ENCODE data around the gene CDC27. TPM values are rescaled to one million over a fixed set of nuclear protein-coding genes. Genes with fewer than 3 reads are reported as not detected.

The CDC27 gene
- total RNA-seq, 1 experiment from 2014 or later = 83.3 TPM

GRCh38 chr17:47085736-47086135 lies 103.4 kb downstream of the CDC27 start:
- ATAC-seq = no peak
- Mint-ChIP-seq H3K9me3 (no peaks in the 10 kb centered on the region), H3K4me1 (no peaks in the 10 kb centered on the region), H3K27me3 (ENCODE audit: low read depth) (no peaks in the 10 kb centered on the region), H3K27ac (no peak overlapping the region), H3K36me3 (peaks cover under 1% of the 10 kb centered on the region; the same call in 1 of the 2 replicates), H3K4me3 (no peak overlapping the region)
- POLR2A ChIA-PET = interaction anchor here (0.6 kb wide), 1 partner anchor 79 kb away, joined by 4 read pairs; no protein-coding TSS in a partner anchor
- no peak for DNase-seq (ENCODE audit: low spot score)
- TF ChIP-seq EMX1 (CRISPR knock-in tag; IDR thresholded peaks at IDR 0.05) (no peak), JAZF1 (CRISPR knock-in tag; IDR thresholded peaks at IDR 0.05) (no peak)
- CTCF ChIA-PET = interaction anchor here (0.6 to 1.1 kb wide), 3 partner anchors 143 to 260 kb away, joined by 3 to 5 read pairs (median 4); no protein-coding TSS in a partner anchor

- no peaks in the 10 kb centered on the region for H3K27me3 Mint-ChIP-seq (ENCODE audit: low read depth)
- ChIA-PET CTCF (no interaction called here), POLR2A (no interaction called here)
- DNase-seq (ENCODE audit: low spot score) (no peak), ATAC-seq (no peak)
- H3K4me3 Mint-ChIP-seq = no peak overlapping the region
- TF ChIP-seq SP1 (CRISPR knock-in tag; conservative IDR thresholded peaks at IDR 0.05) = no peak
- TF ChIP-seq E2F1 (CRISPR knock-in tag; IDR thresholded peaks at IDR 0.05) = no peak
- TF ChIP-seq NFATC4 (CRISPR knock-in tag; IDR thresholded peaks at IDR 0.05) = no peak
- no peak for TF ChIP-seq FOXK1 (CRISPR knock-in tag; IDR thresholded peaks at IDR 0.05)
- no peak for TF ChIP-seq SMAD3 (CRISPR knock-in tag; IDR thresholded peaks at IDR 0.05; ENCODE audit: borderline replicate concordance)
- no peak for TF ChIP-seq NFE2L1 (CRISPR knock-in tag; IDR thresholded peaks at IDR 0.05)
- TF ChIP-seq GRHL2 (CRISPR knock-in tag; IDR thresholded peaks at IDR 0.05; ENCODE audit: insufficient replicate concordance, severe bottlenecking) = no peak
- TF ChIP-seq ZNF232 (CRISPR knock-in tag; IDR thresholded peaks at IDR 0.05) = no peak
- no peak for TF ChIP-seq ZNF396 (CRISPR knock-in tag; IDR thresholded peaks at IDR 0.05; ENCODE audit: borderline replicate concordance)
- no peak for TF ChIP-seq MXD4 (CRISPR knock-in tag; IDR thresholded peaks at IDR 0.05; ENCODE audit: borderline replicate concordance)
- TF ChIP-seq HMGA2 (CRISPR knock-in tag; IDR thresholded peaks at IDR 0.05) = no peak
- TF ChIP-seq ELF4 (CRISPR knock-in tag; IDR thresholded peaks at IDR 0.05; ENCODE audit: low read depth) = no peak
- TF ChIP-seq MAX (CRISPR knock-in tag; IDR thresholded peaks at IDR 0.05) = no peak
- no peak for TF ChIP-seq FOXP4 (CRISPR knock-in tag; IDR thresholded peaks at IDR 0.05)
- no peak for TF ChIP-seq ZBTB43 (CRISPR knock-in tag; IDR thresholded peaks at IDR 0.05)
- TF ChIP-seq E2F4 (CRISPR knock-in tag; IDR thresholded peaks at IDR 0.05; ENCODE audit: borderline replicate concordance, low read depth) = no peak
- TF ChIP-seq KAT7 (CRISPR knock-in tag; IDR thresholded peaks at IDR 0.05; ENCODE audit: borderline replicate concordance) = no peak
- no peak for TF ChIP-seq ZNF671 (CRISPR knock-in tag; IDR thresholded peaks at IDR 0.05)
- no peaks in the 10 kb centered on the region for H3K9me3 Mint-ChIP-seq
- peaks cover 2% of the 10 kb centered on the region; the same call in 1 of the 2 replicates for H3K36me3 Mint-ChIP-seq
- H3K27ac Mint-ChIP-seq = no peak overlapping the region
- no peaks in the 10 kb centered on the region for H3K4me1 Mint-ChIP-seq
These were observed 110.3 kb downstream of the CDC27 start for GRCh38 chr17:47078801-47079200.

Data from WTC11 (cell line).